Body of pancreas (tissue), 4 donors: ENCODE data around the gene FAM222B.

Experiments used
- POLR2A ChIP-seq, 3 donors: fragments of 450-650 bp; IDR thresholded peaks; one replicate each; pipeline ENCODE4 v1.6.1; 2016; ENCODE audit warnings: antibody characterized with exemption in 3 of 3, mild to moderate bottlenecking in 2 of 3
- TF ChIP-seq, protein P1 (sequence below), 7 experiments: fragments of 450-650 bp in 4 of 7; fragments of 200-600 bp in 3 of 7; sonication (generic) in 3 of 7; IDR thresholded peaks; one replicate each; pipeline ENCODE4 v1.5.1; 2016 to 2019; ENCODE audit warnings: antibody characterized with exemption in 7 of 7

GRCh38 chr17:28807925-28808634 is 34.5 kb downstream of the FAM222B start:
- TF ChIP-seq, protein P1, sequence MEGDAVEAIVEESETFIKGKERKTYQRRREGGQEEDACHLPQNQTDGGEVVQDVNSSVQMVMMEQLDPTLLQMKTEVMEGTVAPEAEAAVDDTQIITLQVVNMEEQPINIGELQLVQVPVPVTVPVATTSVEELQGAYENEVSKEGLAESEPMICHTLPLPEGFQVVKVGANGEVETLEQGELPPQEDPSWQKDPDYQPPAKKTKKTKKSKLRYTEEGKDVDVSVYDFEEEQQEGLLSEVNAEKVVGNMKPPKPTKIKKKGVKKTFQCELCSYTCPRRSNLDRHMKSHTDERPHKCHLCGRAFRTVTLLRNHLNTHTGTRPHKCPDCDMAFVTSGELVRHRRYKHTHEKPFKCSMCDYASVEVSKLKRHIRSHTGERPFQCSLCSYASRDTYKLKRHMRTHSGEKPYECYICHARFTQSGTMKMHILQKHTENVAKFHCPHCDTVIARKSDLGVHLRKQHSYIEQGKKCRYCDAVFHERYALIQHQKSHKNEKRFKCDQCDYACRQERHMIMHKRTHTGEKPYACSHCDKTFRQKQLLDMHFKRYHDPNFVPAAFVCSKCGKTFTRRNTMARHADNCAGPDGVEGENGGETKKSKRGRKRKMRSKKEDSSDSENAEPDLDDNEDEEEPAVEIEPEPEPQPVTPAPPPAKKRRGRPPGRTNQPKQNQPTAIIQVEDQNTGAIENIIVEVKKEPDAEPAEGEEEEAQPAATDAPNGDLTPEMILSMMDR (IDR thresholded peaks at IDR 0.05), result no peak
- no peak for TF ChIP-seq POLR2A (IDR thresholded peaks at IDR 0.05)
